Transverse colon (tissue), 3 donors: ENCODE data around the gene TRPV4.

Experiments used
- EP300 ChIP-seq: sonication (generic); formaldehyde crosslinking; IDR thresholded peaks from one replicate; pipeline ENCODE4 v1.6.1; 2017; ENCODE audit warnings: antibody characterized with exemption, low read depth
- TF ChIP-seq, protein P1 (sequence below), 5 experiments: fragments of 200-600 bp in 3 of 5; fragments of 450-650 bp in 2 of 5; sonication (generic) in 3 of 5; IDR thresholded peaks; 1 replicate in 2 of 5; 2 replicates in 3 of 5; pipeline ENCODE4 v1.5.1; 2016 to 2017; ENCODE audit warnings: antibody characterized with exemption in 5 of 5, inconsistent platforms in 3 of 5, mild to moderate bottlenecking in 2 of 5, moderate library complexity in 1 of 5

DNA sequence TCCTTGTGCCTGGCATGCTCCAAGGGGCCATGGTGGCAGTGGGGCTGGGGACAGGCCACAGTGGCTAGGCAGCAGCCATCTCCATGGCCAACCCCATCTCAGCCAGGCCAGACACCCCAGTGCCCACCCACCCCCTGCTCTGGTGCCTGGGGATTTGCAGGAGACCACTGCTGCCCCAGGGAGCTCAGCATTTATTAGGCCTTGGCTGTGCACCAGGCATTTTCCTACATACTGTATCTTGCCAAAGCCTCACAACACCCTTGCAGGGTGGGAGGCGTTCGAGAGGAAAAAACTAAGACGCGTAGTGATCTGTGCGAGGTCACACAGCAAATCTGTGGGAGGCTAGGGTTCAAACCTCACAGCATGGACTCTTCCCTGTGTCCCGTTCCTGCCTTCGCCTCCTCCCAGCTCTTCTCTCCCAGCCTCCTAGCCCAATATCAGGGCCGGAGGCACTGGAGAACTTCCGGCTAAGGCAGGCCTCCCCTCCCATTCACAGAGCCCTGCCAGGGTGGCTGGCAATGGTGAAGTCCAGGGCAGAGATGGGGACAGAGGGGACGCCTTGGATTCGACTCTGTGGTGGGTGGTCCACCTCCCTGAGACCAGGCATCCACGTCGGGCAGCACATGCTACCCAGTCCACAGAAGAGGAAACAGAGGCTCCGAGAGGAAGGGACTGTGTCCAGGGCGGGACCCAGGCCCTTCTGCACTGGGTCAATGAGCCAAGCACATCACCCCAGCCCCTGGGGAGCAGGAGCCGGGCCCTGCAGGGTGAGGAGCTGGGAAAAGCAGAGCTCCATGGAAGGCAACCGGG, 62.1 kb downstream of the TRPV4 start:
- TF ChIP-seq EP300 = no peak
- TF ChIP-seq, protein P1, sequence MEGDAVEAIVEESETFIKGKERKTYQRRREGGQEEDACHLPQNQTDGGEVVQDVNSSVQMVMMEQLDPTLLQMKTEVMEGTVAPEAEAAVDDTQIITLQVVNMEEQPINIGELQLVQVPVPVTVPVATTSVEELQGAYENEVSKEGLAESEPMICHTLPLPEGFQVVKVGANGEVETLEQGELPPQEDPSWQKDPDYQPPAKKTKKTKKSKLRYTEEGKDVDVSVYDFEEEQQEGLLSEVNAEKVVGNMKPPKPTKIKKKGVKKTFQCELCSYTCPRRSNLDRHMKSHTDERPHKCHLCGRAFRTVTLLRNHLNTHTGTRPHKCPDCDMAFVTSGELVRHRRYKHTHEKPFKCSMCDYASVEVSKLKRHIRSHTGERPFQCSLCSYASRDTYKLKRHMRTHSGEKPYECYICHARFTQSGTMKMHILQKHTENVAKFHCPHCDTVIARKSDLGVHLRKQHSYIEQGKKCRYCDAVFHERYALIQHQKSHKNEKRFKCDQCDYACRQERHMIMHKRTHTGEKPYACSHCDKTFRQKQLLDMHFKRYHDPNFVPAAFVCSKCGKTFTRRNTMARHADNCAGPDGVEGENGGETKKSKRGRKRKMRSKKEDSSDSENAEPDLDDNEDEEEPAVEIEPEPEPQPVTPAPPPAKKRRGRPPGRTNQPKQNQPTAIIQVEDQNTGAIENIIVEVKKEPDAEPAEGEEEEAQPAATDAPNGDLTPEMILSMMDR (IDR thresholded peaks at IDR 0.05) = no peak
